Tibial nerve (tissue), 4 donors: ENCODE results near the gene GOLT1B. TPM values are rescaled to one million over a fixed set of nuclear protein-coding genes. Genes with fewer than 3 reads are reported as not detected.
"Not testable (repeated sequence)": the region's sequence is repeated elsewhere in the genome, so short reads cannot be mapped to it uniquely, and the experiment has no call there.

Experiments
- DNase-seq, 2 donors: peaks; one replicate each; pipeline ENCODE4 v3.0.0-alpha.2; 2019; ENCODE audit warnings: low spot score in 2 of 2
- H3K27ac ChIP-seq, 4 donors: fragments of 200-600 bp; sonication (generic) in 3 of 4; one replicate each; pipeline ENCODE4 v1.5.1; 2017 to 2019; ENCODE audit warnings: mild to moderate bottlenecking in 1 of 4
- H3K27me3 ChIP-seq, 2 donors: fragments of 200-600 bp; sonication (generic) in 1 of 2; one replicate each; pipeline versions ENCODE4 v1.5.1 to v1.6.0; 2017 to 2019
- H3K36me3 ChIP-seq, 3 donors: fragments of 200-600 bp; sonication (generic); one replicate each; pipeline ENCODE4 v1.5.1; 2018 to 2019
- H3K4me1 ChIP-seq, 4 donors: fragments of 200-600 bp; sonication (generic) in 3 of 4; one replicate each; pipeline ENCODE4 v1.5.1; 2017 to 2019
- H3K4me3 ChIP-seq, 4 donors: fragments of 200-600 bp; sonication (generic) in 3 of 4; one replicate each; pipeline ENCODE4 v1.5.1; 2017 to 2019; ENCODE audit warnings: mild to moderate bottlenecking in 1 of 4, moderate library complexity in 1 of 4
- H3K9me3 ChIP-seq, 4 donors: fragments of 200-600 bp; sonication (generic) in 3 of 4; one replicate each; pipeline ENCODE4 v1.5.1; 2017 to 2019
- EP300 ChIP-seq, 2 donors: sonication (generic); formaldehyde crosslinking; IDR thresholded peaks; one replicate each; pipeline ENCODE4 v1.6.1; 2017; ENCODE audit warnings: antibody characterized with exemption in 2 of 2, mild to moderate bottlenecking in 1 of 2
- POLR2A ChIP-seq, 2 donors: fragments of 450-650 bp; IDR thresholded peaks; one replicate each; pipeline ENCODE4 v1.6.1; 2017; ENCODE audit warnings: antibody characterized with exemption in 2 of 2, mild to moderate bottlenecking in 2 of 2, moderate library complexity in 2 of 2
- WGBS, 2 donors: methylation state at CpG; one replicate each; pipeline ENCODE4 v1.1.5; 2018; 5-methylcytosine and 5-hydroxymethylcytosine counted together
- total RNA-seq, 4 donors: library from RNA; depleted of rRNA; stranded (reverse); fragments of >200 nt; gene quantifications; one replicate each; pipeline ENCODE4 v1.1.0, GENCODE V29; 2016
- TF ChIP-seq, protein P1 (sequence below), 5 experiments: fragments of 200-600 bp in 3 of 5; fragments of 450-650 bp in 2 of 5; sonication (generic) in 3 of 5; IDR thresholded peaks; one replicate each; pipeline ENCODE4 v1.5.1; 2016 to 2019; ENCODE audit warnings: antibody characterized with exemption in 5 of 5, mild to moderate bottlenecking in 3 of 5, moderate library complexity in 2 of 5

Gene GOLT1B, protein sequence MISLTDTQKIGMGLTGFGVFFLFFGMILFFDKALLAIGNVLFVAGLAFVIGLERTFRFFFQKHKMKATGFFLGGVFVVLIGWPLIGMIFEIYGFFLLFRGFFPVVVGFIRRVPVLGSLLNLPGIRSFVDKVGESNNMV
- total RNA-seq, result 10 to 100 TPM; 16.8 to 28.8 (median 18.8) TPM

DNA sequence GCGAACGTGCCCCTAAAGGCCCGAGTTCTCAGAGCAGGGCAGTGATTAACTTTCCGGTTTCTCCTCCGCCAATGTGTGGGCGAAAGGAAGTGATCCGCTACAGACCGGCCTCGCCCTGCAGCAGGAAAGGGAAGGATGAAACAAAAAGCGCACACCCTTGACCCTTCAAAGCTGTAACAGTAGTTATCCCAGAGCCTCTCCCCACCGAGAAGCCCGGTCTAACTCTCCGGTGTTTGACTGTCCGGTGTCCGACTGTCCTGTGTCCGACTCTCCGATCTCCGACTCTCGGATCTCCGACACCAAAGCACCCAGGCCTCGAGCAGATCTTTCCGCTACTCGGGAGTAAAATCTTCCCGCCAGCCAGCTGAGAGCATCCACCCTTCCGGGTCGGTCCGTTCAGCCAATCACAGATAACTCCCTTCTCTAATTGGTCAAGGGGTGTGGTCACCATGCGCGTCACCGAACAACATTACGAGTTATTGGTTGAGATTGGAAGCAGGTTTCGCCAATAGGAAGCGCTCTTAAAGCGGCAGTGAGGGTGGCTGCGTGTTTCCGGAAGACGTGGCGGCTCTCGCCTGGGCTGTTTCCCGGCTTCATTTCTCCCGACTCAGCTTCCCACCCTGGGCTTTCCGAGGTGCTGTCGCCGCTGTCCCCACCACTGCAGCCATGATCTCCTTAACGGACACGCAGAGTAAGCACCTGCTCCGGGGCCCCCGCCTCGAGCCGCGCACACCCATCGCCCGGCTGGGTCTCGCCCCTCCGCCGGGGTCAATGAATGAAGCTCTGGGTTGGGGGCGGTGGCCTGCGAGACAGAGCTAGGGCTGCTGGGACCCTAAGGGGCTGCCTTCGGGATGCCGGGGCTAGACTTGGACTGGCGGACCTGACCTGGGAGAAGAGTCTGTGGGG, at the start of gene GOLT1B, which contains the start of gene RECQL:
Gene GOLT1B (plus strand): TSS at position 532 of the 906 bp plus-strand sequence. CDS start 135 bp downstream, at position 667.
Gene RECQL (minus strand): TSS at position 378 of the 906 bp plus-strand sequence. CDS start 2,065 bp downstream, outside the sequence.
- no peaks in the 10 kb centered on the region for H3K9me3 ChIP-seq
- TF ChIP-seq POLR2A (IDR thresholded peaks at IDR 0.05) (peak in 1 of 2 donors; percentile 72), EP300 (IDR thresholded peaks at IDR 0.05) (peak; percentile 77 to 83)
- TF ChIP-seq, protein P1, sequence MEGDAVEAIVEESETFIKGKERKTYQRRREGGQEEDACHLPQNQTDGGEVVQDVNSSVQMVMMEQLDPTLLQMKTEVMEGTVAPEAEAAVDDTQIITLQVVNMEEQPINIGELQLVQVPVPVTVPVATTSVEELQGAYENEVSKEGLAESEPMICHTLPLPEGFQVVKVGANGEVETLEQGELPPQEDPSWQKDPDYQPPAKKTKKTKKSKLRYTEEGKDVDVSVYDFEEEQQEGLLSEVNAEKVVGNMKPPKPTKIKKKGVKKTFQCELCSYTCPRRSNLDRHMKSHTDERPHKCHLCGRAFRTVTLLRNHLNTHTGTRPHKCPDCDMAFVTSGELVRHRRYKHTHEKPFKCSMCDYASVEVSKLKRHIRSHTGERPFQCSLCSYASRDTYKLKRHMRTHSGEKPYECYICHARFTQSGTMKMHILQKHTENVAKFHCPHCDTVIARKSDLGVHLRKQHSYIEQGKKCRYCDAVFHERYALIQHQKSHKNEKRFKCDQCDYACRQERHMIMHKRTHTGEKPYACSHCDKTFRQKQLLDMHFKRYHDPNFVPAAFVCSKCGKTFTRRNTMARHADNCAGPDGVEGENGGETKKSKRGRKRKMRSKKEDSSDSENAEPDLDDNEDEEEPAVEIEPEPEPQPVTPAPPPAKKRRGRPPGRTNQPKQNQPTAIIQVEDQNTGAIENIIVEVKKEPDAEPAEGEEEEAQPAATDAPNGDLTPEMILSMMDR (IDR thresholded peaks at IDR 0.05), result peak in 1 of 5 experiments; percentile 28
- H3K27me3 ChIP-seq, result no peaks in the 10 kb centered on the region
- peak within 1 kb of the TSS; percentile 68 to 92 (median 88) for H3K27ac ChIP-seq
- H3K36me3 ChIP-seq, result peaks cover 0 to 24% (median 0%) of the 10 kb centered on the region in 3 donors
- H3K4me1 ChIP-seq, result peaks cover 0 to 58% (median 27%) of the 10 kb centered on the region in 4 donors
- peak within 1 kb of the TSS; percentile 76 to 97 (median 94) for H3K4me3 ChIP-seq
- DNase-seq, result peak; percentile 87 to 96
- WGBS, 2 donors, result 0 to 1% methylated on average over 53 to 54 of the region's 61 CpGs

DNA sequence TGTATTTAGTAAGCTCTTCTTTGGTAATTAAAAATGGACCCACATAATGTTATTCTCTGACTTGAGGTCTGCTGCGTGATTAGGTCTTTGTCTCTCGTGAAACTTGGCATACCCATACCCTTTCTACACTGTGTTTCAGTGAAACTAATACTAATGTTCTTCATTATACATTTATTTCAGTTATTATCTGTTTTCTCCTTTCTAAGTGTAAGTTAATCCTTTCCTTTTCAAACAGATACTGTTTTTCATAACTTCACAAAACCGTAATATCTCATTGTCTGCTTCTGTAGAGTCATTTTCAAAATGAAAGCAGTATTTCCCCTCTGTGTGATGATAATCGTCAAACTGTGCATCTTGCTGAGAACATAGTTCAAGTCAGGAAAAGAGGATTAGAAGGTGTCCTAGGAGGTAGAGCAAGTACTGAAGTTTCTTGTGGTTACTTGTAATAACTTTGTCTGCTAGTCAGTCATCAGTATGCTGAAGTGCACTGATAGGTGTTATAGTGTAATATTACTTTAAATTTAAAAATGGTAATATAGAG, 48.2 kb upstream of the GOLT1B start:
- Histone ChIP-seq H3K4me1 (no peaks in the 10 kb centered on the region), H3K36me3 (peaks cover 0 to 81% (median 0%) of the 10 kb centered on the region in 3 donors)
- TF ChIP-seq POLR2A (IDR thresholded peaks at IDR 0.05) (no peak), EP300 (IDR thresholded peaks at IDR 0.05) (no peak)
- TF ChIP-seq, protein P1 (IDR thresholded peaks at IDR 0.05), result no peak

DNA sequence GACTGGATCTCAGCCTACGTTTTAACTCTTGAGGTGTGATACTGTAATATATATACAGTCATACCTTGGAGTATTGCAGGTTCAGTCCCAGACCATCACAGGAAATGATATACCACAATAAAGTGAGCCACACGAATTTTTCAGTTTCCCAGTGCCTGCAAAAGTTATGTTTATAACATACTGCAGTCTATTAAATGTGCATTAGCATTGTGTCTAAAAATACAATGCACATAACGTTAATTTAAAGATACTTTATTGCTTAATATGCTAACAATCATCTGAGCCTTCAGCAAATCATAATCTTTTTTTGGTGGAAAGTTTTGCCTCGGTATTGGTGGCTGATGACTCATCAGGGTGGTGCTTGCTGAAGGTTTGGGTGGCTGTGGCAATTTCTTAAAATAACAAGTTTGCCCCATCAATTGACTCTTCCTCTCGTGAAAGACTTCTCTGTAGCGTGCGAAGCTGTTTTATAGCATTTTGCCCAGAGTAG, 45.3 kb upstream of the GOLT1B start:
- no peak for DNase-seq
- TF ChIP-seq, protein P1 (IDR thresholded peaks at IDR 0.05), result no peak
- TF ChIP-seq EP300 (IDR thresholded peaks at IDR 0.05) (no peak), POLR2A (IDR thresholded peaks at IDR 0.05) (no peak)
- H3K27me3 ChIP-seq, result no peaks in the 10 kb centered on the region
- H3K27ac ChIP-seq, result no peak overlapping the region
- peaks cover 0 to 79% (median 0%) of the 10 kb centered on the region in 3 donors for H3K36me3 ChIP-seq
- no peaks in the 10 kb centered on the region for H3K9me3 ChIP-seq
- H3K4me1 ChIP-seq, result no peaks in the 10 kb centered on the region
- WGBS, 2 donors, result 56 to 70% methylated on average over 7 of the region's 7 CpGs
- no peak overlapping the region for H3K4me3 ChIP-seq

More for the DNA sequence above, 48.2 kb upstream of the GOLT1B start:
- Histone ChIP-seq H3K9me3 (no peaks in the 10 kb centered on the region), H3K27ac (no peak overlapping the region), H3K4me3 (no peak overlapping the region), H3K27me3 (no peaks in the 10 kb centered on the region)
- WGBS, 2 donors, result 93 to 94% methylated on average over 4 of the region's 4 CpGs
- DNase-seq, result no peak

DNA sequence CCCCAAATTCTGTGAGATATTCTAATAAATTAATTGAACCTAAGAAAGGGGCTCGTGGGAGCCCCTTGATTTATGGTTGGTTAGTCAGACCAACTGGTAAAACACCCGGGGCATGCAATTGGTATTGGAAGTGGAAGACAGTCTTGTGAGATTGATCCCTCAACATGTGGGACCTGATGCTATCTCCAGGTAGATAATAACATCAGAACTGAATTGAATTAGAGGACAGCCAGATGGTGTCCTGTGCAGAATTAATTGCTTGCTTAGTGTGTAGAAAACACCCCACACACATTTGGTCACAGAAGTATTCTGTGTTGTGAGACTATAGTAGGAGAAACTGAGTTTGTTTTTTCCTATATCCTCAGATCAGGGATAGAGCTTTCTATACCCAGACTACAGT, 42.1 kb upstream of the GOLT1B start:
- H3K27me3 ChIP-seq, result no peaks in the 10 kb centered on the region
- H3K9me3 ChIP-seq, result peaks cover 0 to 2% (median 0%) of the 10 kb centered on the region in 4 donors
- TF ChIP-seq EP300 (IDR thresholded peaks at IDR 0.05), result no peak
- TF ChIP-seq, protein P1 (IDR thresholded peaks at IDR 0.05), result no peak
- TF ChIP-seq POLR2A (IDR thresholded peaks at IDR 0.05), result no peak
- DNase-seq, result no peak
- H3K27ac ChIP-seq, result no peak overlapping the region
- no peak overlapping the region for H3K4me3 ChIP-seq
- 81 to 95% methylated on average over 2 of the region's 2 CpGs for WGBS, 2 donors
- H3K4me1 ChIP-seq, result no peaks in the 10 kb centered on the region
- H3K36me3 ChIP-seq, result peaks cover 0 to 84% (median 11%) of the 10 kb centered on the region in 3 donors

DNA sequence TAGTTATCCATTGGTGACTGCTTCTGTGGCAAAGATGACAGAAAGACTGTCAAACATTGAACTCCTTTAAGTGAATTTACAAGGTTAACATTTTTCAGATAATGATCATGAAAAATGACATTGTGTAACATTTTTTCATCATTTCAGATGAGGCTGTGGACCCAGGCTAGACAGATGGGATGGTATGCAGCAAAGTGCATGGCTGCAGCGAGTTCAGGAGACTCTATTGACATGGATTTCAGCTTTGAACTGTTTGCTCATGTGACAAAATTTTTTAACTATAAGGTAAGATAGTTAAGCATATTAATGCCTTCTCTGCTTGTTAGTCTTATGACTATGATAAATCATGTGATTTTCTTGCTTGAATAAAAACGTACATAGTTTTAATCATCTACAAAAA, 34.3 kb upstream of the GOLT1B start:
- DNase-seq, H3K27me3 ChIP-seq, H3K4me1 ChIP-seq, H3K9me3 ChIP-seq, H3K27ac ChIP-seq, H3K4me3 ChIP-seq: not testable (repeated sequence)
- WGBS, 2 donors, result 85 to 90% methylated on average over 2 of the region's 2 CpGs
- H3K36me3 ChIP-seq, result peaks cover 0 to 74% (median 8%) of the 10 kb centered on the region in 3 donors
